ENCODE data around the gene CD40LG.

CD40LG gene

DNA sequence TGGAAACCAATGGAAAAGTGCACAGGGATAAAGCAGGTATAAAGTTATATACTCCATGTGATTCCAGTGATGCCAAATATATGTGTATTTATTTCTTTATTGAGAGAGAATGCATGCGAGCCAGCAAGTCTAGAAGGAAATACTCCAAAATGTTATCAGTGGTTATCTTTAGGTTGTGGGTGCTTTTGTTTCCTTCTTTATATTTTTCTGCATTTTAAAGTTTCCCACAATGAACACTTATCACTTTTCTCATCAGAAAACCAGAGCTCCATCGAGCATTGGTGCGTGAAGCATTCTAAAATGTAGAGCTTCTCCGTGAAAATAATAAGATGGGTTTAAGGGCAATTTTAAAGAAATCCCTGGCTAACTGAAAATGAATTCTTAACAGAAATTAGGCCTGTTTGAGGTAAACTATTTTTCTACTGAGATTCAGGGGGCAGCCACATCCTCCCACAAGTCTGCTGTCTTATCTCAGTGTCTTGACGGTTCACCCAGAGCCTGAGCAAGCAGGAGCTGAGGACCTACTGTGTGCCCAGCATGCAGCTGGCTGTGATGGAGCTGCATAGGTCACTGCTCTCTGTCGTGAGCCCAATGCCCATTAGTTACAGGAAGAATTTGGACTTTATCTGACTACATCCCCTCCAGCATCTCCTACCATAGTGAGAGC, 18.7 kb upstream of the CD40LG start:
- TF ChIP-seq TCF12 (IDR thresholded peaks at IDR 0.05; ENCODE audit: low read depth) (no peak), EGR1 (IDR thresholded peaks at IDR 0.05) (no peak), RAD21 (IDR thresholded peaks at IDR 0.05; ENCODE audit: low read depth) (no peak), CREB1 (IDR thresholded peaks at IDR 0.05; ENCODE audit: low read depth) (no peak), ZBTB7A (IDR thresholded peaks at IDR 0.05; ENCODE audit: low read depth) (no peak), TAF1 (IDR thresholded peaks at IDR 0.05; ENCODE audit: low read depth) (no peak), YY1 (IDR thresholded peaks at IDR 0.05; ENCODE audit: low read depth) (no peak), CEBPB (IDR thresholded peaks at IDR 0.05) (no peak), EP300 (IDR thresholded peaks at IDR 0.05; ENCODE audit: borderline replicate concordance) (no peak), NFIC (IDR thresholded peaks at IDR 0.05) (no peak), FOXM1 (IDR thresholded peaks at IDR 0.05; ENCODE audit: borderline replicate concordance, low read depth) (no peak), TEAD4 (IDR thresholded peaks at IDR 0.05) (no peak)
- TF ChIP-seq, protein P1, sequence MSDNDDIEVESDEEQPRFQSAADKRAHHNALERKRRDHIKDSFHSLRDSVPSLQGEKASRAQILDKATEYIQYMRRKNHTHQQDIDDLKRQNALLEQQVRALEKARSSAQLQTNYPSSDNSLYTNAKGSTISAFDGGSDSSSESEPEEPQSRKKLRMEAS (IDR thresholded peaks at IDR 0.05) = no peak
- TF ChIP-seq, protein P2, sequence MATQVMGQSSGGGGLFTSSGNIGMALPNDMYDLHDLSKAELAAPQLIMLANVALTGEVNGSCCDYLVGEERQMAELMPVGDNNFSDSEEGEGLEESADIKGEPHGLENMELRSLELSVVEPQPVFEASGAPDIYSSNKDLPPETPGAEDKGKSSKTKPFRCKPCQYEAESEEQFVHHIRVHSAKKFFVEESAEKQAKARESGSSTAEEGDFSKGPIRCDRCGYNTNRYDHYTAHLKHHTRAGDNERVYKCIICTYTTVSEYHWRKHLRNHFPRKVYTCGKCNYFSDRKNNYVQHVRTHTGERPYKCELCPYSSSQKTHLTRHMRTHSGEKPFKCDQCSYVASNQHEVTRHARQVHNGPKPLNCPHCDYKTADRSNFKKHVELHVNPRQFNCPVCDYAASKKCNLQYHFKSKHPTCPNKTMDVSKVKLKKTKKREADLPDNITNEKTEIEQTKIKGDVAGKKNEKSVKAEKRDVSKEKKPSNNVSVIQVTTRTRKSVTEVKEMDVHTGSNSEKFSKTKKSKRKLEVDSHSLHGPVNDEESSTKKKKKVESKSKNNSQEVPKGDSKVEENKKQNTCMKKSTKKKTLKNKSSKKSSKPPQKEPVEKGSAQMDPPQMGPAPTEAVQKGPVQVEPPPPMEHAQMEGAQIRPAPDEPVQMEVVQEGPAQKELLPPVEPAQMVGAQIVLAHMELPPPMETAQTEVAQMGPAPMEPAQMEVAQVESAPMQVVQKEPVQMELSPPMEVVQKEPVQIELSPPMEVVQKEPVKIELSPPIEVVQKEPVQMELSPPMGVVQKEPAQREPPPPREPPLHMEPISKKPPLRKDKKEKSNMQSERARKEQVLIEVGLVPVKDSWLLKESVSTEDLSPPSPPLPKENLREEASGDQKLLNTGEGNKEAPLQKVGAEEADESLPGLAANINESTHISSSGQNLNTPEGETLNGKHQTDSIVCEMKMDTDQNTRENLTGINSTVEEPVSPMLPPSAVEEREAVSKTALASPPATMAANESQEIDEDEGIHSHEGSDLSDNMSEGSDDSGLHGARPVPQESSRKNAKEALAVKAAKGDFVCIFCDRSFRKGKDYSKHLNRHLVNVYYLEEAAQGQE (IDR thresholded peaks at IDR 0.05; ENCODE audit: low read depth) = no peak
- TF ChIP-seq, protein P3, sequence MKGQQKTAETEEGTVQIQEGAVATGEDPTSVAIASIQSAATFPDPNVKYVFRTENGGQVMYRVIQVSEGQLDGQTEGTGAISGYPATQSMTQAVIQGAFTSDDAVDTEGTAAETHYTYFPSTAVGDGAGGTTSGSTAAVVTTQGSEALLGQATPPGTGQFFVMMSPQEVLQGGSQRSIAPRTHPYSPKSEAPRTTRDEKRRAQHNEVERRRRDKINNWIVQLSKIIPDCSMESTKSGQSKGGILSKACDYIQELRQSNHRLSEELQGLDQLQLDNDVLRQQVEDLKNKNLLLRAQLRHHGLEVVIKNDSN (IDR thresholded peaks at IDR 0.05) = no peak

DNA sequence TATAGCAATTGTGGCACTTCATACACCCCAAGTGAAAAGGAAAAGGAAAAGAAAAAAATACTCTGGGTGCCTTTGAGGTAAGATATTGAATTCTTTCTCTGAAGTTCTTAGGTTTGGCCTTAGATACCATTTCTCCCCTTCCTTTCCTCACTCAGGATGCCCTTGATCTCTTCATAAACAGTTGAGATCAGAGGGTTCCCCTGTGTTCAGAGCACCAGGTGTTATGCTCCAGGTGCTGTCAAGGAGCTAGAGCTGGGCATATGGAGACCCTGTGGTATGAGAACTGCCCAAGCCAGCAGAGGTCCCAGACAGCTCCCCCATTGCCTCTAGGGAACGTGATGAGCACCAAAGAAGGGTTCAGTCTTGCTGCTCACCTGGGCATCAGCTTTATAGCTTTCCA, 17.1 kb upstream of the CD40LG start:
- TF ChIP-seq EP300 (IDR thresholded peaks at IDR 0.05; ENCODE audit: borderline replicate concordance) (no peak), RAD21 (IDR thresholded peaks at IDR 0.05; ENCODE audit: low read depth) (no peak), TEAD4 (IDR thresholded peaks at IDR 0.05) (no peak), ZBTB7A (IDR thresholded peaks at IDR 0.05; ENCODE audit: low read depth) (no peak), CREB1 (IDR thresholded peaks at IDR 0.05; ENCODE audit: low read depth) (no peak), EGR1 (IDR thresholded peaks at IDR 0.05) (no peak), YY1 (IDR thresholded peaks at IDR 0.05; ENCODE audit: low read depth) (no peak), TAF1 (IDR thresholded peaks at IDR 0.05; ENCODE audit: low read depth) (no peak), FOXM1 (IDR thresholded peaks at IDR 0.05; ENCODE audit: borderline replicate concordance, low read depth) (no peak), TCF12 (IDR thresholded peaks at IDR 0.05; ENCODE audit: low read depth) (no peak), NFIC (IDR thresholded peaks at IDR 0.05) (no peak), CEBPB (IDR thresholded peaks at IDR 0.05) (no peak)
- TF ChIP-seq, protein P2 (IDR thresholded peaks at IDR 0.05; ENCODE audit: low read depth) = no peak
- TF ChIP-seq, protein P1 (IDR thresholded peaks at IDR 0.05) = no peak
- TF ChIP-seq, protein P3 (IDR thresholded peaks at IDR 0.05) = no peak

DNA sequence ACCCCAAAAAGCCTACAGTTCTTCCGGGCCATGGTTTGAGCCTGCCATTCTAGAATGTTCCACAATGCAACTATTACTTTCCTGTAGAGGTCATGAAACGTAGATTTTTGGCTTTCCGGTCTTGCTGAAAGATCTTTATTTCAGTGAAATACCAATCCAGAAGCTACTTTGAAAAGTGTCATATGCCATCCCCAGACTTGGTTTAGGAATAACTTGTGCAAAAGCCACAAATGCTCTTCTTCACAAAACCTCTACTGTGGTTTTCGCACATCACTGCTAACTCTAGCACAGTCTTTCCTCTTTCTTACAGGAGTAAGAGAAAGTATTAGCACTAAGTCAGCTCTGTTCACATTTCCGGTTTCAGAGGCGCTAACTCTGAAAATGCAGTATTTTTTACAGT, 12.7 kb upstream of the CD40LG start:
- TF ChIP-seq, protein P2 (IDR thresholded peaks at IDR 0.05; ENCODE audit: low read depth) = no peak
- TF ChIP-seq, protein P1 (IDR thresholded peaks at IDR 0.05) = no peak
- no peak for TF ChIP-seq CEBPB (IDR thresholded peaks at IDR 0.05)
- no peak for TF ChIP-seq CREB1 (IDR thresholded peaks at IDR 0.05; ENCODE audit: low read depth)
- no peak for TF ChIP-seq EP300 (IDR thresholded peaks at IDR 0.05; ENCODE audit: borderline replicate concordance)
- no peak for TF ChIP-seq TCF12 (IDR thresholded peaks at IDR 0.05; ENCODE audit: low read depth)
- TF ChIP-seq, protein P3 (IDR thresholded peaks at IDR 0.05) = no peak
- no peak for TF ChIP-seq ZBTB7A (IDR thresholded peaks at IDR 0.05; ENCODE audit: low read depth)
- no peak for TF ChIP-seq RAD21 (IDR thresholded peaks at IDR 0.05; ENCODE audit: low read depth)
- no peak for TF ChIP-seq NFIC (IDR thresholded peaks at IDR 0.05)
- no peak for TF ChIP-seq TEAD4 (IDR thresholded peaks at IDR 0.05)
- no peak for TF ChIP-seq YY1 (IDR thresholded peaks at IDR 0.05; ENCODE audit: low read depth)
- TF ChIP-seq FOXM1 (IDR thresholded peaks at IDR 0.05; ENCODE audit: borderline replicate concordance, low read depth) = no peak
- TF ChIP-seq TAF1 (IDR thresholded peaks at IDR 0.05; ENCODE audit: low read depth) = no peak
- no peak for TF ChIP-seq EGR1 (IDR thresholded peaks at IDR 0.05)

All from Ishikawa (cell line).